HCT116 (cell line): ENCODE results near the gene ANKRD33. TPM values are rescaled to one million over a fixed set of nuclear protein-coding genes. Genes with fewer than 3 reads are reported as not detected.

Experiments
- ATAC-seq: fragments of 200-7000 bp; cut with Tn5 transposase; 2 replicates; pipeline ENCODE4 v1.9.1; 2020; ENCODE audit warnings: mild to moderate bottlenecking, moderate library complexity
- BruUV-seq: library from RNA; stranded (reverse); fragments of 400-500 nt; replicated peaks from 2 replicates; lab custom pipeline; 2021; lab: Mats Ljungman, UMichigan
- CTCF ChIA-PET: fragments of 300-600 bp; sonication (Branson Sonifier 250); formaldehyde crosslinking; loops from one replicate; lab custom pipeline; 2021; ENCODE audit warnings: antibody characterized with exemption; lab: Charles Lee
- POLR2A ChIA-PET: fragments of 300-600, 350-600 bp; sonication (Branson Sonifier 250); formaldehyde crosslinking; loops from one replicate; lab custom pipeline; 2021; ENCODE audit warnings: antibody characterized with exemption; lab: Charles Lee
- RAD21 ChIA-PET, 2 experiments: fragments of 300-600 bp; sonication (Branson Sonifier 250); formaldehyde crosslinking; loops; one replicate each; lab custom pipeline; 2023; ENCODE audit warnings: low total read pairs in 2 of 2; ENCODE audit not compliant: uncharacterized antibody in 2 of 2, unreplicated experiment in 2 of 2, low non-redundant PET in 1 of 2; lab: Charles Lee
- DNase-seq: peaks from one replicate; pipeline ENCODE4 v3.0.0-alpha.2; 2010; ENCODE audit warnings: low read depth, low spot score
- H2AFZ ChIP-seq: fragments of 200-600 bp; shearing (Covaris generic), sonication (generic); 2 replicates; pipeline ENCODE4 v1.6.1; 2017; ENCODE audit warnings: low read depth, mixed run types, mixed read lengths, antibody characterized with exemption, low read length; ENCODE audit not compliant: poor library complexity, severe bottlenecking
- H3K27ac ChIP-seq: 2 replicates; pipeline ENCODE4 v1.5.1; 2012; ENCODE audit warnings: low read depth, low read length
- H3K27me3 ChIP-seq: fragments of 200-600 bp; sonication (generic); 2 replicates; pipeline ENCODE4 v1.6.1; 2016; ENCODE audit warnings: mixed run types, low read length, mixed read lengths; ENCODE audit not compliant: insufficient read depth
- H3K36me3 ChIP-seq, 2 experiments: fragments of 200-500 bp in 1 of 2; fragments of 200-600 bp in 1 of 2; sonication (Bioruptor generic) in 1 of 2; sonication (generic) in 1 of 2; 2 replicates each; pipeline versions ENCODE4 v1.5.1 to v1.6.1; 2014 to 2016; ENCODE audit warnings: low read length in 2 of 2, inconsistent platforms in 1 of 2, mixed read lengths in 1 of 2, mixed run types in 1 of 2; ENCODE audit not compliant: insufficient read depth in 2 of 2, control insufficient read depth in 1 of 2
- H3K4me1 ChIP-seq, 2 experiments: fragments of 200-600 bp in 1 of 2; sonication (generic) in 1 of 2; 2 replicates each; pipeline versions ENCODE4 v1.5.1 to v1.6.1; 2012 to 2017; ENCODE audit warnings: low read length in 2 of 2, inconsistent platforms in 1 of 2, mild to moderate bottlenecking in 1 of 2, mixed read lengths in 1 of 2, mixed run types in 1 of 2, moderate library complexity in 1 of 2; ENCODE audit not compliant: insufficient read depth in 2 of 2, control insufficient read depth in 1 of 2
- H3K4me2 ChIP-seq: fragments of 200-600 bp; sonication (generic); 2 replicates; pipeline ENCODE4 v1.6.1; 2017; ENCODE audit warnings: mixed run types, low read length, mixed read lengths
- H3K4me3 ChIP-seq, 2 experiments: fragments of 200-600 bp in 1 of 2; sonication (generic) in 1 of 2; replicated peaks in 1 of 2; 2 replicates each; pipeline ENCODE4 v1.5.1; 2011 to 2016; ENCODE audit warnings: low read length in 2 of 2, control low read depth in 1 of 2, low read depth in 1 of 2, mild to moderate bottlenecking in 1 of 2, mixed read lengths in 1 of 2, mixed run types in 1 of 2
- H3K79me2 ChIP-seq: fragments of 200-600 bp; sonication (generic); 2 replicates; pipeline ENCODE4 v1.6.1; 2017; ENCODE audit warnings: mild to moderate bottlenecking, mixed run types, low read length, moderate library complexity, mixed read lengths; ENCODE audit not compliant: insufficient read depth
- H3K9ac ChIP-seq: fragments of 200-600 bp; sonication (generic); 2 replicates; pipeline ENCODE4 v1.6.1; 2016; ENCODE audit warnings: low read length, mixed read lengths
- H3K9me2 ChIP-seq: fragments of 200-600 bp; sonication (generic), shearing (Covaris generic); 2 replicates; pipeline ENCODE4 v1.6.1; 2017; ENCODE audit warnings: mixed run types, mild to moderate bottlenecking, moderate library complexity; ENCODE audit not compliant: insufficient read depth
- H3K9me3 ChIP-seq, 2 experiments: fragments of 200-500 bp in 1 of 2; fragments of 200-600 bp in 1 of 2; sonication (Bioruptor generic) in 1 of 2; sonication (generic) in 1 of 2; 2 replicates each; pipeline ENCODE4 v1.6.1; 2014 to 2017; ENCODE audit warnings: low read length in 2 of 2, mixed read lengths in 2 of 2, inconsistent platforms in 1 of 2, low read depth in 1 of 2, mild to moderate bottlenecking in 1 of 2, mixed run types in 1 of 2, moderate library complexity in 1 of 2; ENCODE audit not compliant: control insufficient read depth in 1 of 2, insufficient read depth in 1 of 2
- H4K20me1 ChIP-seq: fragments of 200-600 bp; sonication (generic), shearing (Covaris generic); 2 replicates; pipeline ENCODE4 v1.6.1; 2017; ENCODE audit warnings: mixed run types, mild to moderate bottlenecking, moderate library complexity; ENCODE audit not compliant: insufficient read depth
- CBX3 ChIP-seq: IDR thresholded peaks from 2 replicates; pipeline ENCODE4 v1.6.1; 2012; ENCODE audit warnings: low read depth
- CEBPB ChIP-seq: IDR thresholded peaks from 2 replicates; pipeline ENCODE4 v1.6.1; 2012; ENCODE audit warnings: low read depth
- EZH2 ChIP-seq: fragments of 200-600 bp; sonication (generic); IDR thresholded peaks from 2 replicates; pipeline ENCODE4 v1.6.1; 2017; ENCODE audit warnings: antibody characterized with exemption, mixed run types
- EZH2phosphoT487 ChIP-seq: fragments of 200-600 bp; IDR thresholded peaks from 2 replicates; pipeline ENCODE4 v1.6.1; 2018; ENCODE audit warnings: antibody characterized with exemption, borderline replicate concordance
- POLR2A ChIP-seq: IDR thresholded peaks from 2 replicates; pipeline ENCODE4 v1.7.0; 2011; ENCODE audit warnings: borderline replicate concordance; ENCODE audit not compliant: insufficient read depth, insufficient read length; ENCODE audit errors: extremely low read depth
- POLR2AphosphoS5 ChIP-seq: IDR thresholded peaks from 2 replicates; pipeline ENCODE4 v1.6.1; 2011; ENCODE audit warnings: mild to moderate bottlenecking, low read depth, low read length, moderate library complexity
- SRF ChIP-seq: IDR thresholded peaks from 2 replicates; pipeline ENCODE4 v1.6.1; 2012; ENCODE audit warnings: low read depth
- TCF7L2 ChIP-seq: IDR thresholded peaks from 2 replicates; pipeline ENCODE4 v1.7.0; 2011; ENCODE audit warnings: borderline replicate concordance, inconsistent platforms; ENCODE audit not compliant: insufficient read depth, insufficient read length; ENCODE audit errors: extremely low read depth
- YY1 ChIP-seq: IDR thresholded peaks from 2 replicates; pipeline ENCODE4 v1.6.1; 2011; ENCODE audit warnings: low read length, low read depth, moderate library complexity, mild to moderate bottlenecking; ENCODE audit not compliant: insufficient replicate concordance; ENCODE audit errors: extremely low read depth
- ZBTB33 ChIP-seq: IDR thresholded peaks from 2 replicates; pipeline ENCODE4 v1.6.1; 2011; ENCODE audit warnings: mild to moderate bottlenecking, low read length, moderate library complexity; ENCODE audit not compliant: insufficient replicate concordance; ENCODE audit errors: extremely low read depth
- ZFX ChIP-seq: fragments of 450-650 bp; IDR thresholded peaks from 2 replicates; pipeline ENCODE4 v1.6.1; 2017
- intact Hi-C: fragments of 100-400 bp; cut with micrococcal nuclease; formaldehyde crosslinking; loops from 2 replicates; pipeline ENCODE4 v1.10.0; 2022
- total RNA-seq: library from RNA; stranded (reverse); gene quantifications from one replicate; pipeline ENCODE4 v1.2.1, GENCODE V29; 2021; ENCODE audit not compliant: unreplicated experiment

Gene ANKRD33
- total RNA-seq, 1 experiment from 2014 or later, result not detected

GRCh38 chr12:51866762-51867161 is 21.1 kb upstream of the ANKRD33 start:
- Histone ChIP-seq H3K9me3 (no peaks in the 10 kb centered on the region), H3K79me2 (no peaks in the 10 kb centered on the region), H3K4me1 (peaks cover 0 to 6% of the 10 kb centered on the region in 2 experiments; a peak in 1 of 4 replicates), H2AFZ (no peak overlapping the region), H3K36me3 (no peaks in the 10 kb centered on the region), H3K27ac (no peak overlapping the region), H3K4me3 (no peak overlapping the region), H3K27me3 (no peaks in the 10 kb centered on the region), H3K9me2 (no peaks in the 10 kb centered on the region), H4K20me1 (no peaks in the 10 kb centered on the region), H3K4me2 (no peak overlapping the region), H3K9ac (no peak overlapping the region)
- peak; percentile 63 for ATAC-seq
- TF ChIP-seq CEBPB (no peak), ZBTB33 (no peak), TCF7L2 (no peak), EZH2phosphoT487 (no peak), YY1 (no peak), ZFX (no peak), POLR2A (no peak), EZH2 (no peak), POLR2AphosphoS5 (no peak), SRF (no peak), CBX3 (no peak)
- no peak for DNase-seq
- ChIA-PET POLR2A (interaction anchor here (0.7 kb wide), 1 partner anchor 1922 kb away, joined by 3 read pairs; no protein-coding TSS in a partner anchor), RAD21 (no interaction called here), CTCF (no interaction called here)
- no TSS peak for BruUV-seq
- intact Hi-C loops, result no loop called here
